Osteocyte (in vitro differentiated cells): ENCODE data around the gene ABCF2. TPM values are rescaled to one million over a fixed set of nuclear protein-coding genes. Genes with fewer than 3 reads are reported as not detected.
A peak's percentile ranks its signal among the peaks of the same experiment; 100 is the strongest.

Experiments
- DNase-seq: peaks from one replicate; pipeline ENCODE4 v3.0.0; 2021; ENCODE audit warnings: mixed read lengths; ENCODE audit not compliant: unreplicated experiment; ENCODE audit errors: extremely low spot score
- H3K27ac Mint-ChIP-seq: one replicate; pipeline ENCODE4 v1.8.0; 2021; ENCODE audit warnings: mild to moderate bottlenecking, mixed read lengths; ENCODE audit not compliant: unreplicated experiment
- H3K27me3 Mint-ChIP-seq: one replicate; pipeline ENCODE4 v1.8.0; 2021; ENCODE audit warnings: mixed read lengths; ENCODE audit not compliant: unreplicated experiment
- H3K36me3 Mint-ChIP-seq: one replicate; pipeline ENCODE4 v1.8.0; 2021; ENCODE audit warnings: mixed read lengths; ENCODE audit not compliant: unreplicated experiment
- H3K4me1 Mint-ChIP-seq: one replicate; pipeline ENCODE4 v1.8.0; 2021; ENCODE audit warnings: mixed read lengths; ENCODE audit not compliant: unreplicated experiment
- H3K4me3 Mint-ChIP-seq: one replicate; pipeline ENCODE4 v1.8.0; 2021; ENCODE audit warnings: mild to moderate bottlenecking, moderate library complexity, mixed read lengths; ENCODE audit not compliant: unreplicated experiment
- H3K9me3 Mint-ChIP-seq: one replicate; pipeline ENCODE4 v1.8.0; 2021; ENCODE audit warnings: mixed read lengths; ENCODE audit not compliant: unreplicated experiment
- CTCF ChIP-seq: fragments of 200-600 bp; sonication (generic); IDR thresholded peaks from 2 replicates; pipeline ENCODE4 v1.5.0; 2021; ENCODE audit warnings: antibody characterized with exemption, mild to moderate bottlenecking, moderate library complexity
- total RNA-seq: library from RNA; stranded (reverse); gene quantifications from 2 replicates; pipeline ENCODE4 v1.2.1, GENCODE V29; 2021

The ABCF2 gene
- total RNA-seq, 1 donor from 2014 or later: 43.9 TPM

GRCh38 chr7:151273651-151274390 lies 46.8 kb upstream of the ABCF2 start:
- no peak for TF ChIP-seq CTCF
- Mint-ChIP-seq H3K36me3 (peaks cover 2% of the 10 kb centered on the region), H3K4me3 (no peak overlapping the region), H3K27ac (no peak overlapping the region), H3K4me1 (peaks cover 11% of the 10 kb centered on the region), H3K9me3 (no peaks in the 10 kb centered on the region), H3K27me3 (no peaks in the 10 kb centered on the region)
- DNase-seq: no peak

- Mint-ChIP-seq H3K4me1 (peaks cover 11% of the 10 kb centered on the region), H3K9me3 (no peaks in the 10 kb centered on the region), H3K36me3 (peaks cover 2% of the 10 kb centered on the region), H3K27me3 (no peaks in the 10 kb centered on the region), H3K4me3 (no peak overlapping the region), H3K27ac (no peak overlapping the region)
- DNase-seq: peak; percentile 83
- TF ChIP-seq CTCF: no peak
Observed at GRCh38 chr7:151272877-151273276, 45.9 kb upstream of the ABCF2 start.

GRCh38 chr7:151272405-151272804 lies 45.4 kb upstream of the ABCF2 start:
- no peak for TF ChIP-seq CTCF
- Mint-ChIP-seq H3K4me3 (no peak overlapping the region), H3K4me1 (peaks cover 10% of the 10 kb centered on the region), H3K36me3 (peaks cover 2% of the 10 kb centered on the region), H3K27me3 (no peaks in the 10 kb centered on the region), H3K27ac (no peak overlapping the region), H3K9me3 (no peaks in the 10 kb centered on the region)
- no peak for DNase-seq

GRCh38 chr7:151271699-151272355 lies 44.8 kb upstream of the ABCF2 start:
- TF ChIP-seq CTCF: no peak
- Mint-ChIP-seq H3K4me1 (peaks cover 6% of the 10 kb centered on the region), H3K27ac (no peak overlapping the region), H3K9me3 (no peaks in the 10 kb centered on the region), H3K36me3 (peaks cover 2% of the 10 kb centered on the region), H3K27me3 (no peaks in the 10 kb centered on the region), H3K4me3 (no peak overlapping the region)
- no peak for DNase-seq

GRCh38 chr7:151269511-151269910 lies 42.5 kb upstream of the ABCF2 start:
- Mint-ChIP-seq H3K27me3 (peaks cover 2% of the 10 kb centered on the region), H3K36me3 (peaks cover 2% of the 10 kb centered on the region), H3K27ac (no peak overlapping the region), H3K4me3 (no peak overlapping the region), H3K9me3 (no peaks in the 10 kb centered on the region), H3K4me1 (no peaks in the 10 kb centered on the region)
- no peak for TF ChIP-seq CTCF
- no peak for DNase-seq
